ENCODE results near the gene CCDC74B.

- no peak for TF ChIP-seq CTCF (IDR thresholded peaks at IDR 0.05; ENCODE audit: low read depth, low read length)
- no peak for TF ChIP-seq POLR2A (IDR thresholded peaks at IDR 0.05; ENCODE audit: extremely low read depth, insufficient read length)
- no peak for TF ChIP-seq MYC (IDR thresholded peaks at IDR 0.05; ENCODE audit: low read depth, low read length)
Observed at GRCh38 chr2:130183512-130184373, 38.8 kb upstream of the CCDC74B start.

Data from NB4 (cell line).